ENCODE data around the gene CADPS2.

CADPS2 gene

DNA sequence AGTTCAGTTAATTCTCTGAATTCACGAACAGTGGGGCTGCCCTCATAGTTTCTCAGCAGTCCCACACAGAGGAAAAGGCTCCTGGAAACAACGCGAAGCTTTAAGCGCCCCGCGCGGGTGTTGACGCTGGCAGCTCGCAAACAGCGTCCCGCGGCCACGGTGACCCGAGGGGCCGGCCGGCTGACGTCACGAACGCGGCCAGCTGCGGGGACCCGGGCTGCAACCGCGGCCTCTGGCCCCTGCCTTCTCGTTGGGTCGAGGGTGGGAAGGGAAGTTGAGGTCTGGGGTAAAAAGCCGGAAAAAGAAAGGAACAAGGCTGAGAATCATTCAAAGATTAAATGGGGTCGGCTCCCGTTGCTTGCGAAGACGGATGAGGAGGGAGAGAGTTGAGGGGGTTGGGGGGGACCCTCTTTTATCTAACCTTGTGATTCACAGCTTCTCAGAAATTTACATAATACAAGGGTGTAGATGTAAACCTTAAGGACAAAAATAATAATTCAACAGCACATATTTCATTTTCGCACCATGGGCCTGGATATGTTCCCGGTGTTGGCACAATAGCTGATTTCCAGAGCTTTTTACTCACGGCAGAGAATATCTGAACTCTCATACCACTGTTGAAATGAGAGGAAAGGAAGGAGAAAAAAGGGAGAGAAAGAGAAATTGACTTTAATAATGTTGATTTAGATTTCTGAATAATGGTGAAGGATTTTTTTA is 574.4 kb downstream of the CADPS2 start:
- no peaks in the 10 kb centered on the region for H3K36me3 ChIP-seq (ENCODE audit: low read depth)
- DNase-seq (ENCODE audit: low spot score) (no peak), ATAC-seq (ENCODE audit: low read depth) (no peak)
- TF ChIP-seq, protein P1, sequence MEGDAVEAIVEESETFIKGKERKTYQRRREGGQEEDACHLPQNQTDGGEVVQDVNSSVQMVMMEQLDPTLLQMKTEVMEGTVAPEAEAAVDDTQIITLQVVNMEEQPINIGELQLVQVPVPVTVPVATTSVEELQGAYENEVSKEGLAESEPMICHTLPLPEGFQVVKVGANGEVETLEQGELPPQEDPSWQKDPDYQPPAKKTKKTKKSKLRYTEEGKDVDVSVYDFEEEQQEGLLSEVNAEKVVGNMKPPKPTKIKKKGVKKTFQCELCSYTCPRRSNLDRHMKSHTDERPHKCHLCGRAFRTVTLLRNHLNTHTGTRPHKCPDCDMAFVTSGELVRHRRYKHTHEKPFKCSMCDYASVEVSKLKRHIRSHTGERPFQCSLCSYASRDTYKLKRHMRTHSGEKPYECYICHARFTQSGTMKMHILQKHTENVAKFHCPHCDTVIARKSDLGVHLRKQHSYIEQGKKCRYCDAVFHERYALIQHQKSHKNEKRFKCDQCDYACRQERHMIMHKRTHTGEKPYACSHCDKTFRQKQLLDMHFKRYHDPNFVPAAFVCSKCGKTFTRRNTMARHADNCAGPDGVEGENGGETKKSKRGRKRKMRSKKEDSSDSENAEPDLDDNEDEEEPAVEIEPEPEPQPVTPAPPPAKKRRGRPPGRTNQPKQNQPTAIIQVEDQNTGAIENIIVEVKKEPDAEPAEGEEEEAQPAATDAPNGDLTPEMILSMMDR (IDR thresholded peaks at IDR 0.05; ENCODE audit: poor library complexity, severe bottlenecking) = no peak
- H3K4me3 ChIP-seq (ENCODE audit: severe bottlenecking) = no peak overlapping the region
- no peaks in the 10 kb centered on the region for H3K9me3 ChIP-seq (ENCODE audit: severe bottlenecking)
- H3K4me1 ChIP-seq (ENCODE audit: insufficient read depth, poor library complexity, severe bottlenecking) = no peaks in the 10 kb centered on the region
- H3K27ac ChIP-seq (ENCODE audit: poor library complexity, severe bottlenecking) = no peak overlapping the region
- H3K27me3 ChIP-seq (ENCODE audit: insufficient read depth, poor library complexity, severe bottlenecking) = peaks cover 98% of the 10 kb centered on the region

DNA sequence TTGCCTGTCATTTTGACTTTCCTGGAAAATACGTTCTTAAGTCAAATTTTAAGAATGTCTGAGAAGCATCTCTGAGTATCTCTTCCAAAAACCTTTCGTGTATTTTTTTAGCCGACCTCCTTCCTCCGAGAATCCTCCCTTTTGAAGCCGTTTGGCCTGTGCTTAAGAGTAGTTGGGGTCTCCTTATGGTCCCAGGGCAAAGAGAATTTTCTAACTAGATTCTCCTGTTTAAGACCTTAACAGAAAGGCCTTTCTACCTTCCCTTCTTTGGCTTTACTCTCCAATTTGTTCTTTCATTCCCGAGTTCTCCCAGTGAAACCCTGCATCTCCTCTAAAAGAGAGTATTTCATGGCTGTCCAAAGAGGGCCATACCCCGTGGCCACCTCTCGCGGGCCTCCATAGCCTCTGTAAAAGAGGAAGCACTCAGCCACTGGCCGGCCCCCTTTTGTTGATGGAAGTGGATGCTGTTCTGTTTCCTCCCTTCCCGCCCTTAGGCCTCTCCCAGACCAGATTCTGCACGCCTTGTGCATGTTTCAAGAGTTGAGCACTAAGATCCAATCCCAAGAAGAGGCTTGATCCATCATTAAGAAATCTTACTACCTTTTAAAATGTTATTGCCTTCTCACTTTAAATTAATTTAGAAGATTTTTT is 575.1 kb downstream of the CADPS2 start:
- Histone ChIP-seq H3K27me3 (ENCODE audit: insufficient read depth, poor library complexity, severe bottlenecking) (peaks cover 98% of the 10 kb centered on the region), H3K4me1 (ENCODE audit: insufficient read depth, poor library complexity, severe bottlenecking) (no peaks in the 10 kb centered on the region), H3K27ac (ENCODE audit: poor library complexity, severe bottlenecking) (no peak overlapping the region), H3K4me3 (ENCODE audit: severe bottlenecking) (no peak overlapping the region), H3K36me3 (ENCODE audit: low read depth) (no peaks in the 10 kb centered on the region), H3K9me3 (ENCODE audit: severe bottlenecking) (no peaks in the 10 kb centered on the region)
- DNase-seq (ENCODE audit: low spot score) (no peak), ATAC-seq (ENCODE audit: low read depth) (no peak)
- TF ChIP-seq, protein P1 (IDR thresholded peaks at IDR 0.05; ENCODE audit: poor library complexity, severe bottlenecking) = no peak

DNA sequence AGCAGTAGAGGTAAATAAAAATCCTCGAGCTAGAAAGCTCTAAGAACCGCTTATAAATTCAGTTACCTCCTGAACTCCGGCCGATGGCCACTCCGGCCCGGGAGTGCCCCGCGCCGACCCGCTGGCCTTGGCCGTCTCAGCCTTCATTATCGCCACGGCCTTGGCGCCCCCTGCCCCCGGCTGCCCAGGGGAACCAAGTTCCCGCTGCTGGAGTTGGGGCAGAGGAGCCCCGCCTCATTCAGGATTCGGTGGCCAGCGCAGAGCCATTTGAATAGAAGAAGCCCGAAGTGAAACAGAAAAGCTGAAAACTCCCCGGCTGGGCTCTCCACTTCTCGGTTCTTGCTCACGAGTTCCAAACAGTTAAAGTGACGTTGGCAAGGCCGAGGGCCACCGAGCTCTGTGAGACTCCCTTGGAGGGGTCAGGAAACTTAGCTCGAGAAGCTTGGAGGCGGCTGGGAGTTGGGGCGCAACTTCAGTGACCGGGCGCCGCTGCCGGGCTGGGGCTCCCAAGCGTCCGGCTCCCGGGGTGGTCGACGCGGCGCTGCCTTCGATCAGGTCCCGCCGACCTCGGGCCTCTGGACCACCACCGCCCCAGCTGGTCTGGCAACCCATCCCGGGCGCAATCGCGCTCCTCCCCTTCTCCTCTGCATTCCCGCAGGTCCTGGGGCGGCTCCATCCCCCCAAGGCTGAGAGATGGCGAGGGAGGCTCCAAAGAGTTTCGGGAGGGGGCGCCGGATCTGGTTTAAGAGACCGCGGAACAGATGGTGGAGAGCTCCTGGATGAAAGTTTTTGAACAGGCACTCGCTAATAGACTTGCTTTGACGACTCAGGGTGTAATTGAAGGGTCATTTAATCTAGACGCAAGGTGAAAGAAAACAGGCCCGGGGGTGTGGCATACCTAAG is 575.9 kb downstream of the CADPS2 start:
- H3K27ac ChIP-seq (ENCODE audit: poor library complexity, severe bottlenecking) = no peak overlapping the region
- TF ChIP-seq, protein P1 (IDR thresholded peaks at IDR 0.05; ENCODE audit: poor library complexity, severe bottlenecking) = no peak
- H3K9me3 ChIP-seq (ENCODE audit: severe bottlenecking) = no peaks in the 10 kb centered on the region
- no peaks in the 10 kb centered on the region for H3K36me3 ChIP-seq (ENCODE audit: low read depth)
- H3K4me1 ChIP-seq (ENCODE audit: insufficient read depth, poor library complexity, severe bottlenecking) = no peaks in the 10 kb centered on the region
- H3K4me3 ChIP-seq (ENCODE audit: severe bottlenecking) = peak overlapping the region; percentile 2
- ATAC-seq (ENCODE audit: low read depth) (peak; percentile 36; the same call in 2 of the 3 replicates), DNase-seq (ENCODE audit: low spot score) (no peak)
- peaks cover 98% of the 10 kb centered on the region for H3K27me3 ChIP-seq (ENCODE audit: insufficient read depth, poor library complexity, severe bottlenecking)

DNA sequence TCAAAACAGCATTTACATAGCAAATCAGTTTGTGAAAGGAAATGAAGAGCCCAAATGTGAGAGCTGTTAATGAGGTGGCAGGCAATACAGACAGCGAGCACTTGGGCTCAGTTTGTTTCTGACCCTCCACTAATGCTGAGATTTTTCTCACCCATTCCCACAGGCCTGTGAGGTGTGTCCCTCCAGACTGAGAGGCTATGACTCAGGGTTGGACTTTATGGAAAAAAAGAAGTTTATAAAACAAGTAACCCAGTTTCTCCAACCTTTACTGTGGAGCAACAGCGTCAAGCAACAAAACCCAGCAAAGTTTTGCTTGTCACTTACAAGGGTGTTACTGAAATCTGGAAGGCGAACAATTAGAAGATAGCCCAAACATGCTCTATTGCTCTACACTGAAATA is 576.8 kb downstream of the CADPS2 start:
- H3K4me1 ChIP-seq (ENCODE audit: insufficient read depth, poor library complexity, severe bottlenecking) = no peaks in the 10 kb centered on the region
- TF ChIP-seq, protein P1 (IDR thresholded peaks at IDR 0.05; ENCODE audit: poor library complexity, severe bottlenecking) = no peak
- no peaks in the 10 kb centered on the region for H3K9me3 ChIP-seq (ENCODE audit: severe bottlenecking)
- no peak overlapping the region for H3K4me3 ChIP-seq (ENCODE audit: severe bottlenecking)
- DNase-seq (ENCODE audit: low spot score) (no peak), ATAC-seq (ENCODE audit: low read depth) (no peak)
- H3K27ac ChIP-seq (ENCODE audit: poor library complexity, severe bottlenecking) = no peak overlapping the region
- H3K36me3 ChIP-seq (ENCODE audit: low read depth) = no peaks in the 10 kb centered on the region
- H3K27me3 ChIP-seq (ENCODE audit: insufficient read depth, poor library complexity, severe bottlenecking) = peaks cover 98% of the 10 kb centered on the region
